HG03469 (cell line): ENCODE results near the gene CLPTM1L.
"Not testable (repeated sequence)": the region's sequence is repeated elsewhere in the genome, so short reads cannot be mapped to it uniquely, and the experiment has no call there.

Experiments
- ATAC-seq: cut with Tn5 transposase; IDR thresholded peaks from one replicate; pipeline ENCODE4 v1.9.1; 2021; ENCODE audit warnings: mild to moderate bottlenecking, moderate library complexity, moderate number of reproducible peaks; ENCODE audit not compliant: unreplicated experiment

The CLPTM1L gene

GRCh38 chr5:1342268-1342667 is 2.6 kb downstream of the CLPTM1L start:
- ATAC-seq, result no peak

DNA sequence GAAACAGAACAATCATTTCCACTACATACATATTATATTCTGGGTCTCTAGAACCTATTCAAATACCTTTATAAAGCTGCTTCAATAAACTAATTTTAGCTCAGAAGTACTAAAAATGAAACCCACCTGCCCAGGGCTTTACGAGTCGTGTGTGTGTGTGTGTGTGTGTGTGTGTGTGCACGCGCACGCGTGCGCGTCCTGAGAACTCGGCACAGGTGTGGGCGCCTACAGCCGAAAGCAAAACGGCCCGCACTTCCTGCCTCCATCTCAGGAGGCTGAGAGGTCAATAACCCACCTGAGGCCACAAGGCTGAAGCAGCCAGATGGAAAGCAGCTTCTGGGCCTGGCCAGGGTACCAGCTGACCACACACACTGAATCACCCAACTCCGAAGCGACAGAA is 3.0 kb downstream of the CLPTM1L start:
- ATAC-seq, result no peak

- not testable (repeated sequence) for ATAC-seq
Measured at GRCh38 chr5:1339818-1340210, 5.1 kb downstream of the CLPTM1L start.

DNA sequence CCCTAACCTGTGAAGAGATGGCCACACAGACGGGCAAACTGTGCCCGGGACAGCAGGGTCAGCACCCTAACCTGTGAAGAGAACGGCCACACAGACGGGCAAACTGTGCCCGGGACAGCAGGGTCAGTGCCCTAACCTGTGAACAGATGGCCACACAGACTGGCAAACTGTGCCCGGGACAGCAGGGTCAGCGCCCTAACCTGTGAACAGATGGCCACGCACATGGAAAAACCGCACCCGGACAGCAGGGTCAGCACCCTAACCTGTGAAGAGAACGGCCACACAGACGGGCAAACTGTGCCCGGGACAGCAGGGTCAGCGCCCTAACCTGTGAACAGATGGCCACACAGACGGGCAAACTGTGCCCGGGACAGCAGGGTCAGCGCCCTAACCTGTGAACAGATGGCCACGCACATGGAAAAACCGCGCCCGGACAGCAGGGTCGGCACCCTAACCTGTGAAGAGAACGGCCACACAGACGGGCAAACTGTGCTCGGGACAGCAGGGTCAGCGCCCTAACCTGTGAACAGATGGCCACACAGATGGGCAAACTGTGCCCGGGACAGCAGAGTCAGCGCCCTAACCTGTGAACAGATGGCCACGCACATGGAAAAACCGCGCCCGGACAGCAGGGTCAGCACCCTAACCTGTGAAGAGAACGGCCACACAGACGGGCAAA is 5.6 kb downstream of the CLPTM1L start:
- not testable (repeated sequence) for ATAC-seq

GRCh38 chr5:1338506-1339070 is 6.3 kb downstream of the CLPTM1L start:
- ATAC-seq, result no peak

DNA sequence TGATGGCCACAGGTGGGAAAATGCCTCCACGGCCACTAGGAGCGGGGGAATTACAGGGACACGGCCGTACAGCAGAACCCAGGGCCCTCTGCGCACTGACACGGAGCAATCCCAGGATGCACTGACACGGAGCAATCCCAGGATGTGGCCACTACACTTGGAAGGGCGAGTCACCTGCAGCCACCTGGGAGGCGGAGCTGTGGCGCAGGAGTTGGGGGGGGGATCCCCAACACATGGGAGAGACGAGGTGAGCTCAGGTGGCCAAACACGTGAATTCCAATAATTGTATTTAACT is 6.8 kb downstream of the CLPTM1L start:
- ATAC-seq, result no peak

GRCh38 chr5:1337489-1338195 is 7.3 kb downstream of the CLPTM1L start:
- no peak for ATAC-seq

GRCh38 chr5:1336749-1337488 is 8.0 kb downstream of the CLPTM1L start:
- ATAC-seq, result no peak

GRCh38 chr5:1336106-1336561 is 8.8 kb downstream of the CLPTM1L start:
- no peak for ATAC-seq

- ATAC-seq, result no peak
Measured at GRCh38 chr5:1335540-1336095, 9.3 kb downstream of the CLPTM1L start.

GRCh38 chr5:1334831-1335539 is 9.9 kb downstream of the CLPTM1L start:
- ATAC-seq, result no peak

GRCh38 chr5:1333986-1334385 is 10.9 kb downstream of the CLPTM1L start:
- no peak for ATAC-seq

- not testable (repeated sequence) for ATAC-seq
Measured at GRCh38 chr5:1333286-1333685, 11.6 kb downstream of the CLPTM1L start.

GRCh38 chr5:1332461-1333001 is 12.4 kb downstream of the CLPTM1L start:
- no peak for ATAC-seq

DNA sequence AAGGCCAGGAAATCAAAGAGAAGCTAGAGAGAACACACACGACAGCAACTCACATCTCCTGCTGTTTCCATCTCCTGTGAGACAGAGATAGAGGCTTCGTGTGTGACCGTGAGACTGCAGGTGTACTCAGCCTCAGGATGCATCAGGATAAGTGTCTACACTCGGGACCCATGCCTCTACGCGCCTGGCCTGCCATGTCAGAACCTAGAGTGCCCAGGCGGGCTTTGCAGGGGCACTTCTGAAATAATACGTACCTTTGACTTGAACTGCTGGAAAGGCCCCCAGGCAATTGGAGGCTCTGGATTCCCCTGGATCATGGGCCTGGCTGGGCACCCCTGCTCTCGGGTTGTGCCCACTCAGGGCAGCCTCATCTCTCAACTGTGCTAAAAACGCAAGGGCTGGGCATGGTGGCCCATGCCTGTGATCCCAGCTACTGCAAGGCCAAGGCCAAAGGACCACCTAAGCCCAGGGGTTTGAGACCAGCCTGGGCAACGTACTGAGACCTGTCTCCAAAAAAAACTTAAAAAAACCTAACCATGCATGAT is 13.0 kb downstream of the CLPTM1L start:
- no peak for ATAC-seq

- no peak for ATAC-seq
Measured at GRCh38 chr5:1330847-1331831, 13.8 kb downstream of the CLPTM1L start.

- ATAC-seq, result no peak
Measured at GRCh38 chr5:1330146-1330846, 14.6 kb downstream of the CLPTM1L start.

DNA sequence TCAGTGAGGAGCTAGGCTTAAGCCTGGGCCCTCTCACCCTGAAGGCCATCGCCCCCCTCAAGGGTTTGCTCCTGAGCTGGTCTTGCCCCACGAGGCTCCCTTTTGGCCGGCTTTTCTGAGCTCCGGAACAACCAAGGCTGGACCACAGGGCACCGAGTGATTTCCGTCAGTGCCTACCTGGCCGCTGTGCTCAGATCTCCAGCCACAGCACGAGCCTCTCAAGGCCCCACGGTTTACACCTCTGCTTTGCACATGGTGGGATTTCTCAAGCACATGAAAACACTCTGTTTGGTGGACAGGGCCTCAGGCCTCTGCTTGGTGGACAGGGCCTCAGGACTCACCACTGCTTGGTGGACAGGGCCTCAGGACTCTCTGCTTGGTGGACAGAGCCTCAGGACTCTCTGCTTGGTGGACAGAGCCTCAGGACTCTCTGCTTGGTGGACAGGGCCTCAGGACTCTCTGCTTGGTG is 15.8 kb downstream of the CLPTM1L start:
- no peak for ATAC-seq
